HUDEP-2 (cell line): ENCODE data around the gene SRGAP1.
"Not testable (repeated sequence)": the region's sequence is repeated elsewhere in the genome, so short reads cannot be mapped to it uniquely, and the experiment has no call there.

Source experiments
- DNase-seq, 76 experiments: peaks; one replicate each; lab custom pipeline; 2025; ENCODE audit not compliant: unreplicated experiment in 76 of 76; lab: John Stamatoyannopoulos, UW

Gene SRGAP1

GRCh38 chr12:63997198-63997597 is 152.7 kb downstream of the SRGAP1 start:
- no peak for DNase-seq

GRCh38 chr12:63998584-63998983 is 154.1 kb downstream of the SRGAP1 start:
- no peak for DNase-seq

- DNase-seq = no peak
These were observed 155.4 kb downstream of the SRGAP1 start for GRCh38 chr12:63999853-64000252.

GRCh38 chr12:64001439-64001838 is 156.9 kb downstream of the SRGAP1 start:
- DNase-seq = no peak

- no peak for DNase-seq
These were observed 160.1 kb downstream of the SRGAP1 start for GRCh38 chr12:64004641-64005040.

- no peak for DNase-seq
These were observed 161.8 kb downstream of the SRGAP1 start for GRCh38 chr12:64006211-64006825.

- no peak for DNase-seq
These were observed 163.4 kb downstream of the SRGAP1 start for GRCh38 chr12:64007853-64008252.

GRCh38 chr12:64008596-64008995 is 164.1 kb downstream of the SRGAP1 start:
- DNase-seq = no peak

- no peak for DNase-seq
These were observed 165.0 kb downstream of the SRGAP1 start for GRCh38 chr12:64009321-64010068.

GRCh38 chr12:64010069-64010686 is 165.7 kb downstream of the SRGAP1 start:
- no peak for DNase-seq

- DNase-seq = no peak
These were observed 172.0 kb downstream of the SRGAP1 start for GRCh38 chr12:64016521-64016920.

- DNase-seq = not testable (repeated sequence)
These were observed 173.6 kb downstream of the SRGAP1 start for GRCh38 chr12:64018116-64018515.

GRCh38 chr12:64018524-64018923 is 174.0 kb downstream of the SRGAP1 start:
- no peak for DNase-seq

- no peak for DNase-seq
These were observed 174.6 kb downstream of the SRGAP1 start for GRCh38 chr12:64019101-64019500.

GRCh38 chr12:64019654-64020053 is 175.2 kb downstream of the SRGAP1 start:
- no peak for DNase-seq

GRCh38 chr12:64025174-64025958 is 180.9 kb downstream of the SRGAP1 start:
- DNase-seq = no peak

GRCh38 chr12:64027311-64027710 is 182.8 kb downstream of the SRGAP1 start:
- DNase-seq = no peak

GRCh38 chr12:64028541-64028940 is 184.0 kb downstream of the SRGAP1 start:
- DNase-seq = no peak

GRCh38 chr12:64029013-64029857 is 184.7 kb downstream of the SRGAP1 start:
- DNase-seq = no peak

GRCh38 chr12:64030155-64030554 is 185.7 kb downstream of the SRGAP1 start:
- no peak for DNase-seq
